ENCODE measurements around the gene ANKMY2. TPM values are rescaled to one million over a fixed set of nuclear protein-coding genes. Genes with fewer than 3 reads are reported as not detected.

ANKMY2 gene
- polyA plus RNA-seq, 3 donors: 4.8 to 7.5 (median 7.0) TPM

GRCh38 chr7:16589881-16590280 is 55.7 kb downstream of the ANKMY2 start:
- Mint-ChIP-seq H3K9me3 (peaks cover 0 to 13% (median 3%) of the 10 kb centered on the region in 7 donors), H3K4me1 (no peaks in the 10 kb centered on the region), H3K4me3 (no peak overlapping the region), H3K36me3 (no peaks in the 10 kb centered on the region), H3K27me3 (ENCODE audit: low read depth in 3 of 3) (peaks cover 0 to 3% (median 2%) of the 10 kb centered on the region in 3 donors), H3K27ac (no peak overlapping the region)
- no peak overlapping the region for H3K9ac ChIP-seq (ENCODE audit: insufficient read depth, low read length, poor library complexity, severe bottlenecking)
- WGBS (ENCODE audit: insufficient coverage): no CpG with 5 or more reads among the region's 2 CpGs
- TF ChIP-seq CTCF (IDR thresholded peaks at IDR 0.05): no peak
- H4K20me1 ChIP-seq (ENCODE audit: insufficient read depth, low read length): no peaks in the 10 kb centered on the region
- H2AFZ ChIP-seq (ENCODE audit: insufficient read depth, low read depth, low read length, poor library complexity, severe bottlenecking): no peak overlapping the region
- H3K4me1 ChIP-seq (ENCODE audit: control insufficient read depth in 1 of 2, insufficient read depth in 2 of 2, low read length in 2 of 2): no peaks in the 10 kb centered on the region
- intact Hi-C loops (cut with micrococcal nuclease): no loop called here
- H3K79me2 ChIP-seq (ENCODE audit: insufficient read depth, low read length): no peaks in the 10 kb centered on the region
- H3K9me3 ChIP-seq (replicated peaks in 1 of 2; ENCODE audit: control insufficient read depth in 1 of 2, insufficient read depth in 1 of 2, low read length in 2 of 2): peaks cover 0 to 12% of the 10 kb centered on the region in 2 donors
- H3K27me3 ChIP-seq (ENCODE audit: control insufficient read depth in 2 of 2, insufficient read depth in 2 of 2, low read length in 2 of 2): no peaks in the 10 kb centered on the region
- no peaks in the 10 kb centered on the region for H3K36me3 ChIP-seq (replicated peaks in 1 of 2; ENCODE audit: control insufficient read depth in 1 of 2, insufficient read depth in 2 of 2, low read length in 2 of 2)
- DNase-seq: no peak
- H3K4me2 ChIP-seq (replicated peaks; ENCODE audit: extremely low read depth, low read length, poor library complexity, severe bottlenecking): no peak overlapping the region
- H3K4me3 ChIP-seq (replicated peaks in 1 of 3; ENCODE audit: low read depth in 2 of 3, low read length in 3 of 3): no peak overlapping the region
- H3K27ac ChIP-seq (ENCODE audit: low read depth in 1 of 2, low read length in 2 of 2): no peak overlapping the region

- H3K27me3 ChIP-seq (ENCODE audit: control insufficient read depth in 2 of 2, insufficient read depth in 2 of 2, low read length in 2 of 2): no peaks in the 10 kb centered on the region
- Mint-ChIP-seq H3K27ac (peak overlapping the region in 1 of 7 donors; percentile 13), H3K9me3 (peaks cover 0 to 12% (median 4%) of the 10 kb centered on the region in 7 donors), H3K4me1 (no peaks in the 10 kb centered on the region), H3K36me3 (no peaks in the 10 kb centered on the region), H3K4me3 (no peak overlapping the region), H3K27me3 (ENCODE audit: low read depth in 3 of 3) (peaks cover 0 to 6% (median 2%) of the 10 kb centered on the region in 3 donors)
- 94% methylated on average over 2 of the region's 6 CpGs for WGBS (ENCODE audit: insufficient coverage)
- intact Hi-C loops (cut with micrococcal nuclease): no loop called here
- no peaks in the 10 kb centered on the region for H3K4me1 ChIP-seq (ENCODE audit: control insufficient read depth in 1 of 2, insufficient read depth in 2 of 2, low read length in 2 of 2)
- no peaks in the 10 kb centered on the region for H4K20me1 ChIP-seq (ENCODE audit: insufficient read depth, low read length)
- no peak overlapping the region for H3K9ac ChIP-seq (ENCODE audit: insufficient read depth, low read length, poor library complexity, severe bottlenecking)
- no peak overlapping the region for H3K4me2 ChIP-seq (replicated peaks; ENCODE audit: extremely low read depth, low read length, poor library complexity, severe bottlenecking)
- H3K4me3 ChIP-seq (replicated peaks in 1 of 3; ENCODE audit: low read depth in 2 of 3, low read length in 3 of 3): no peak overlapping the region
- H2AFZ ChIP-seq (ENCODE audit: insufficient read depth, low read depth, low read length, poor library complexity, severe bottlenecking): no peak overlapping the region
- no peak overlapping the region for H3K27ac ChIP-seq (ENCODE audit: low read depth in 1 of 2, low read length in 2 of 2)
- H3K36me3 ChIP-seq (replicated peaks in 1 of 2; ENCODE audit: control insufficient read depth in 1 of 2, insufficient read depth in 2 of 2, low read length in 2 of 2): no peaks in the 10 kb centered on the region
- DNase-seq: no peak
- TF ChIP-seq CTCF (IDR thresholded peaks at IDR 0.05): no peak
- peaks cover 0 to 12% of the 10 kb centered on the region in 2 donors for H3K9me3 ChIP-seq (replicated peaks in 1 of 2; ENCODE audit: control insufficient read depth in 1 of 2, insufficient read depth in 1 of 2, low read length in 2 of 2)
- H3K79me2 ChIP-seq (ENCODE audit: insufficient read depth, low read length): no peaks in the 10 kb centered on the region
Observed at GRCh38 chr7:16587790-16588189, 57.8 kb downstream of the ANKMY2 start.
